ENCODE data around the gene CEP112.

Gene CEP112

DNA sequence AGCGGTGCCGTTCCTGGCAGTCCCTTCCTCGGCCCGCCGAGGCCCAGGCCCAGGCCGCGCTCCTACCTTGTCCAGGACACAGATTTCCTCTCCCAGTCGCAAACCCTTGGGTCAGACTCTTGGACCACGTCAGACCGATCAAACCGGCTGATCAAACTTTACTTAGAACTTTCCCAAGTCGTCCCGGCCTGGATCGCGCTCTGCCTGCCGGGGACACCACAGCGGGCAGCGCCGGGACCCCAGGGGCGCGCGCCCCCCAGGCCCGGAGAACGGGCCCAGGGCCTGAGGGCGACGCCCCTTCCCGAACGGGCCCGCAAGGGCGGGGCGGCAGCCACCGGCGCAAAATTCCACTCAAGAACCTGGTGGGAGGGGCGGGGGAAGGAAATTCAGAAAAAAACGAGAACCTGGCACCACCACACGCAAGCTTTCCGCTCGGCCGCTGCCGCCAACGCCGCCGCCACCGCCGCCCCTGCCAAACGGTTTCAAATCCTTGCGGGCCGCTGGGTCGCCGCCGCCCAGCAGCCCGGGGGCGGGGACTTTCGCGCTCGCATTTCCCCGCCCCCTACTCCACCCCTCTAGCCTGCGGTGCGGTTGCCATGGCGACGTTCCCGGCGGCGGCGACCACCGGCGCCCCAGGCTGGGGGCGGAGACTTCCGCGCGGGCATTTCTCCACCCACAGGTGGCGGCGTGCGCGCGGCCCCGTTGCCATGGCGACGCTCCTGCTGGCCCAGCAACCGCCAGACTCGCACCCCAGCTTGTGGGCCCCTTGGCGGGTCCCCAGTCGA, at the start of gene CEP112:
CEP112 (minus strand) TSS at position 541 of the 785 bp plus-strand sequence.
- intact Hi-C loops (cut with DNase I), result no loop called here
- peak; percentile 35 to 94 (median 62) for DNase-seq

DNA sequence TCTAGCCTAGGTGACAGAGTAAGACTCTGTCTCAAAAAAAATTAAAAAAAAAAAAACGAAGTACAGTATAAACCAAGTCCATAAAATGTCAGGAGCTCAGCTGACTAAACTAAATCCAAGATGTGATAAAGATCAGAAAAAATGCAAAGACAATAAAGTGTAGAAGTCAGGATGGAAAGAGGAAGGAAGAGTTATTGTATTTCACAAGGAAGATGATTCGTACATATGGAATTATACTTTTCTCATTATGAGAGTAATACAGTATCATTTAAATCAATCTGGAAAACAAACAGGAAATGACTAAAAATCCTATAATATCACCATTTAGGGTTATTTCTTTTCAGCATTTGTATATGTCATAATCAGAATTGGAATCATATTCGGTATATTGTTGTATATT, 48.7 kb upstream of the CEP112 start:
- no peak for DNase-seq
- intact Hi-C loops (cut with DNase I), result no loop called here

DNA sequence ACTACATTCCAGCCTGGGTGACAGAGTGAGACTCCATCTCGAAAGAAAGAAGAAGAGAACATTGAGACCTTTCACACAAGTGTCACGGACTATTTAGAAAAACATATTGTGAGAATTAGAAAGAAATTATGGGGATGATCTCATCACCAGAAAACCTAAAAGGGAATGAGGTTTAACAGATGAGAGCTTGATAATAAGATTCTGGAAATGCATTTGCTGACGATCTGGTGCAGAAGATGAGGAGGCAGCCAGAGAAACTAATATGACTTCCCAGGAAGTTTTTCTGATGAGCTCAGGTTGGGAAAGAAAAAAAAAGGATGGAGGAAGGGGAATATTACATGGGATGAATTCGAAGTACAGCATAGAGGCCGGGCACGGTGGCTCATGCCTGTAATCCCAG, 48.1 kb upstream of the CEP112 start:
- intact Hi-C loops (cut with DNase I), result no loop called here

DNA sequence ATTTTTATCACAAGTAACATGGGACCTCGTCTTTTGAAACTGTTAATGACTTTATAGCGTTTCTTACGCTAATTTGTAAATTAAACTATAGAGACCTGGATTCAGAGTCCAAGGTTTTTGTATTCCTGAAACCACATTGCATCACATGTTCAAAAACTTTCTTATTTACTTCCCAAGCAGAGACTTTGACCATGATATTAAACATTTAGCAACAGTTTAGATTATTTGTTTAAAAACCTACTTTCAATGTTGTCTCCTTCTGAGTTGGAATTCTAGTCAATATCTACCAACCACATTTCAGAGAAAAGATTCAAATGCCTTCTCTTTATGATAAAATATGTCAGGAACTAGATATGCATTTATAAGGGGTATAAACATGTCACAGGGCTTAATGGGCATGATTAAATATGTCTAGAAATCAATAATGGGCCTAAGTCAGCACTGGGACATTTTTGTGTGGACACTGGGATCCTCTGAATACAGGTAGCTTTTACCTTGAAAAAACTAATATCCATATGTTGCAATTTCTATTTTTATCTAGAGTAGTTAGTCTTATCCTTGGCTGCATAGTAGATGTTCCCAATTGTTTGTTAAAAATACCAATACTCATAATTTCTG, 43.6 kb upstream of the CEP112 start:
- DNase-seq, result no peak
- intact Hi-C loops (cut with DNase I), result no loop called here

More for the DNA sequence above, 48.1 kb upstream of the CEP112 start:
- DNase-seq, result no peak

DNA sequence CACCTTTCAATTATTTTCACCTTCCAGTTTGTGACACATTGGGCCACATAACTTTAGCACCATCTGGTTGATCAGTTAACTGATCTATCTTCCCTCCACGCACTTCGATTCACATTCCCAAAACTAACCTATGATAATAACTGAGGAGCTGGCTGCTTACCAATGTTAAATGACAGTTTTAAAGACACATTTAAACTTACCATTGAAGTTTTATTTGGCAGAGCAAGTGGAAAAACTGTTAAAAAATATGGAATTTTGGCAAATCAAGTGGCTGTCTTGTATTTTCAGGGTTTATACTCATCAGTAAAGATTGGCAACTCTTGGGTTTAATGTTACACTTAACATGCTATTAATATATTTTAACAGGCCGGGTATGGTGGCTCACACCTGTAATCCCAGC, 42.7 kb upstream of the CEP112 start:
- no peak for DNase-seq
- intact Hi-C loops (cut with DNase I), result no loop called here

DNA sequence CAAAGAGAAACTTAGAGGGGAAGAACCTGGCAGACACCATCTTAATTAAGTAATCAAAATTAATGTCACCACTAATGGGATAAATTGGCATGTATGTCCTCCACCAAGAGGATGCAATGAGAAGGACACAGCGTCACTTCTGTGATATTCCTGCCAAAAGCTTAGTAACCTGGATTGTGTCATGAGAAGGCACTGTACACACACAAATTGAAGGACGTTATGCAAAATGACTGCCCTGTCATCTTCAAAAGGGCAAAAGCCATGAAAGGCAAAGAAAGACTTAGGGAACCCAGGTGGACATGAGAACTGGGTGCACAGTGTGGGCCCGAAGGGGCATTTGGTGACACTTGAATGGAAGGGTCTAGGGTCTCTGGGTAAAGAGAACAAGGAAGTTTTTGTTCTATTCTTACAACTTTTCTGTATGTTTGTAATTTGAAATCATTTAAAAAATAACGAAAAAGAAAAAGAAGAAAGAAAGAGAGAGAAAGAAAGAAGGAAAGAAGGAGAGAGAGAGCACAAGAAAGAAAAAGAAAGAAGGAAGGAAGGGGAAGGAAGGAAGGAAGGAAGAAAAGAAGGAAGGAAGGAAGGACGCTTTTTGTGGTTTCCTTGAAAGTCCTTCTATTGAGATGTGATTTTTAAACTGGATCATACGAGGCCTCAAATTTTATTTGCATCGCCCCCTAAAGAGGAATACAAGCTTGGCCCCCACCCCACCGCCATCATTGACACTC, 41.3 kb upstream of the CEP112 start:
- no peak for DNase-seq
- intact Hi-C loops (cut with DNase I), result no loop called here

DNA sequence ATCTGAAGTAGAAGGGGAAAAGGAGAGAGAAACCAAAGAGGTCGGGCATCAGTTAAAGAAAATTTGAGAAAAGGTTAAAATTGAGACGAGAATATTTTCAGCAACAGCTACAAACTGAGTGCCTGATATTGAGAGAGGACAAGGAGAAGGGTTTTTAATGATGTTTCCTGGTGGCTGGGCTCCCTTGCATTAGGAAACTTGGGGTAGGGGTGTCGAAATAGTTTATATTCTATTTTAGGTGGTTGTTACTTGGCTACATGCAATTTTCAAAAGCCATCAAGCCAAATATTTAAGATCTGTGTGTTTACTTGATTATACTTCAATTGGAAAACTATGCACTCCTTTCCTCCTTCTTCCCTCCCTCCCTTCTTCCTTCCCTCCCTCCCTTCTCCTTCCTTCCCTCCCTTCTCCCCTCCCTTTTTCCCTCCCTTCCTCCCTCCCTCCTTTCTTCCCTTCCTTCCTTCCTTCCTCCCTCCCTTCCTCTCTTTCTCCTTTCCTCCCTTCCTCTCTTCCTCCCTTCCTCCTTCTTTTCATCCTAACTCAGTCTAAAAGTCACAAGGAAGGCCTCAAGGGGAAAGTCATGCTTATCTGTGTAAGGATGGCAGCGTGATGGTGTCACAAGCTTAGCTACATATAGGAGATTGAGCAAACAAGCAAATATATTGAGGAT, 39.1 kb upstream of the CEP112 start:
- intact Hi-C loops (cut with DNase I), result no loop called here
- DNase-seq, result no peak

DNA sequence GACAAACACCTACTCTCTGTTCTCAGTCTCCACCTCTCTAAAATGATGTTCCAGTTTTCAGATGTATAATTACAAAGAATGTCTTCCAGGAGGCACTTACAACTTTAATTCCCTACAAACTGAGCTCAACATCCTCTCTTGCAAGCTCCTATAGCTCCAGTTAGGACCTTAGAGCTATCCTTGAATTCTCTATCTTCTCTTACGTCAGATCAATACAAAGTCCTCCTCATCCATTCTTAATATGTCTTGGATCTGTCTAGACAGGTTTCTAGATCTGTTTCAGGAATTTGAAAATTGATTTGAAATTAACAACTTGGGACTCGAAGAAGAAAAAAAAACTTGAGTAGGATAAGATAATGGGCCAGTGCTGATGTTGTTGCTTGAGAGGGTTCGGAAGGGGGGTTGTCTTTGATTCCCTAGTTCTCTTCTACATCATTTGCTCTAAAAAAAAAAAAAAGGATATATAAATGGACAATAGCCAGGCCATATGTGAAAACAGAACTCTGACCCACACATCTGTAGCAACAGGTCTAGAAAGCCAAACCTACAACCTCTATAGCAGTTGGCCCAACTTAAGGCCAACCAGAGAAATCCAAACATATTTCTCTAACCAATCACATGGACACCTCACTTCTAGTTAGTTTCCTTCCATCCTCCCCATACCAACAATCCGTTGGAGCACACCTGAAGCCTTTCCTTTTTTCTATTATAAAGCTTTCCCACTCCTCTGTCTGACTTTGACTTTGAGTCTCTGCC, 38.0 kb upstream of the CEP112 start:
- DNase-seq, result no peak
- intact Hi-C loops (cut with DNase I), result no loop called here

DNA sequence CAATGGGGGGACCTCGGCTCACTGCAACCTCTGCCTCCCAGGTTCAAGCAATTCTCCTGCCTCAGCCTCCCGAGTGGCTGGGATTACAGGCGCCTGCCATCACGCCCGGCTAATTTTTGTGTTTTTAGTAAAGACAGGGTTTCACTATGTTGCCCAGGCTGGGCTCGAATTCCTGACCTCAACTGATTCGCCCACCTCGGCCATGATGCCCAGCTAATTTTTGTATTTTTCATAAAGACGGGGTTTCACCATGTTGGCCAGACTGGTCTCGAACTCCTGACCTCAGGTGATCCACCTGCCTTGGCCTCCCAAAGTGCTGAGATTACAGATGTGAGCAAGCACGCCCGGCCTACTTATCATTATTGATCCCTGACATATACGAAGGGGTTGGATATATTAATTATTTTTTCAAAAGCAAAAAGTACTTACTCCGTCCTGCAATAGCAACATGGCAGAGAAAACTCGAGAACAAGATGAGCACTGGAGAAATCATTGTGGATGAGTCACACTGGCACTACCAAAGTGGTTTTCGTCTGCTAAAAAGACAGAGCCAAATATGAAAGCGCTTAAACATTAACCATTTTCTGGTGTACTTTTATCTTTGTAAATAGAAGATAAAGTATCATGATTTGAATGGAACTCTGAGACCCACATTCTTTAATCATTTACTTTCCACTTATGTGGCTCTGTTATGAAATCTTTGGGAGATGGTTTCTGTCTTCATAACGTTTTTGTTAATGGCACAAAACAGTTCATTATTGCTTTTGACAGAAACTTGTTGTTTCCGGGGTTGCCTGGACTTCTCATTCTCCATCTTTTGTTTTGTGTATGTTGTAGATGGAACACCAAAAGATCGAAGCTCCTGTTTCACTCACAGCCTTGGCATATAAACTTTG, 37.2 kb upstream of the CEP112 start, which contains the start of gene APOH:
APOH (minus strand) TSS at position 529 of the 896 bp plus-strand sequence; CDS start at position 493, 36 bp downstream.
- DNase-seq, result no peak
- intact Hi-C loops (cut with DNase I), result no loop called here

DNA sequence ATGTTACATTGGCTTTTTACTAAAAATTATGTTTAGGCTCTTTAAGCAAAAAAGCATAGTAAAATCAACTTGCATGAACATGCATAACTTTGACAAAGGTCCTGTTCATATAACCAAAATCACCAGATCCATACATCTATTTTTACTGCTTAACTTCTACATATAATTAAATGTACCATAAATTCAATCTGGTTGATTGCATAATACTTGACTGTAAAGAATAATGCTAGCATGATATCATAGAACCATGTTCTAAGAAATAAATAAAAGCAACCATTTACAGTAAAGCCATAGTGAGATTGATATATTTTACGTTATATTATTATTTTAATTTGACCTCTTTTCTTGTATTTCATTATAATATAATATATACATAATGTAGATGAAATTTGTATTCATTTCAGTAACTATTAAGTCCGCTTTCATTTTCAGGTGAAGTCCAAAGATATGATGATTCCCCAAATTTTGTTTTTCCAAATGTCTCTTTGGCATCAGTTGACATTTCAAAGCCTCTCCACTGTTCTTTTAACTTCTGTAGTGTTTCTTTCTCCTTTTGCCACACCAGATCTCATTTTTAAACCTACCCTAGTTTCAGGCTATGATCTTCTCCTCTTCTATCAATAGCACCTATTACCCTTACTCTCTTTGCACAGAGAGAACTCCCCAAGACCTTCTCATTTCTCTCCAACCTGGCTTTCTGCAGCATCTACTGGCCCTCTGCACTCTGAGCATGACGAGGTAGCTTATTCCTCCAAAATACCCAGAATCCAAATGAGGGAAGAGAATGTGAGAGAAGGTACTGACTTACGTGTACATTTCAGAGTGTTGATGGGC, 35.5 kb upstream of the CEP112 start:
- intact Hi-C loops (cut with DNase I), result no loop called here
- no peak for DNase-seq

DNA sequence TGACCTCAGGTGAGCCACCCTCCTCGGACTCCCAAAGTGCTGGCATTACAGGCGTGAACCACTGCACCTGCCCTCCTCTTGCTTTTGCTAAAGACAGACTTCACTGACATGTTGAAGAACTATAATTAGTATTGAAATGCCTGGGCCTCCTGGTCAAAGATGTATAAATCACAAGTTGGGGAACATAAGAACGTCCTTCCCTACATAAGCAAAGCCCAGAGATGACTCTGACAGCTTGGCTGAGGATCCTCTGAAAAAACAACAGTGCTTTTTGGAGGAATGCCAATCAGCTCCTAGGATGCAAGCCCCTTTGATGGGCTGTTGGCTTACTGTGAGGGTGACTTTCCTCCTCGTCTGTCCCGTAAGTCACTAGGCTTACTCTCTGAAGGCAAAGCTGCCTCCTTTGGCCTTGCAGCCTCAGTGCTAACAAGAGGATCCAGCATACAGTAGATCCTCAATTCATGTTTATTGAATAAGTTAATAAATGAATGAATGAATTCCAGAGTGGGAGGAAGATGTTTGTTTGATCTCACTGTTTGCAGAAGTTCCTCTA, 30.9 kb upstream of the CEP112 start:
- intact Hi-C loops (cut with DNase I), result no loop called here

DNA sequence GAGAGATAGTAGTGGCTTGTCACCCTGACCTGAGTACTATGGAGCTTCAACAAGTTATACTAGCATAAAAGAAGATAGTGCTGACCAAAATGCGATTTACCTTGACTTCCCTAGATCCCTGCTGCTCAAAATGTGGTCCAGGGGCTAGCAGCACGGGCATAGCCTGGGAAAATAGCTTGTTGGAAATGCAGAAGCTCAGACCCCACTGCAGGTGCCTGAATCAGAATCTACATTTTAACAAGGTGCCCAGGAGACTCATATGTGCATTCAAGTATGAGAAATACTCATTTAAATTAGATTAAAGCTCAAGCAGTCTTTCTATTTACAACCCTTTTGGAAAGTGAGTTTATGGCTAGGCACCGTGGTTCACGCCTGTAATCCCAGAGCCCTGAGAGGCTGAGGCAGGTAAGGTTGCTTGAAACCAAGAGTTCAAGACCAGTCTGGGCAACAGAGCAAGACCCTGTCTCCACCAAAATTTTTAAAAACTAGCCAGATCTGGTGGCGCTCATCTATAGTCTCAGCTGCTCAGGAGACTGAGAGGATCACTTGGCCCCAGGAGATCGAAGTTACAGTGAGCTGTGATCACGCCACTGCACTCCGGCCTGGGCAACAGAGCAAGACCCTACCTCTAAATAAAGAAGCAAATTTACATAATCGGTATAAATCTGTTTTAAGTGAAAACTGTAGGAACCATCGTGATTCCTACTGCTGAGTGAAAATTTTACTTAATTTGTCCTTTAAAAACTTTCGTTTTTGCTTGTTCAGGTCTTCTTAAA, 30.0 kb upstream of the CEP112 start:
- intact Hi-C loops (cut with DNase I), result no loop called here
- no peak for DNase-seq

More for the DNA sequence above, 30.9 kb upstream of the CEP112 start:
- DNase-seq, result no peak

DNA sequence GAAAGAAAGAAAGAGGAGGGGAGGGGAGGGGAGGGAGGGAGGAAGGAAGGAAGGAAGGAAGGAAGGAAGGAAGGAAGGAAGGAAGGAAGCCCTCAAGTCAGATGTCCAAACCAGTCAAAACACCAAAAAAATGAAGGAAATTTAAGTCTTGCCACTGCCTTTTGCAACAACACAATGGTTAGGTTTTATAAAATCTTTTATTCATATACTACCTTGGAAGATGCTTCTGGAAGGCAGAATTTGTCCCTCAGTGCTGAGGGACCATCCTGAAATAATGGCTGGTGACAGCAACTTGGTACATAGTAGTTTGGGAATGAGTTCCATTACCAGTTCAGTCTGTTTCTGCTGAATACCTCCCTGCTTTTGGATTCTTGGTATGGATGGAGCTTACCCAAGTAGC, 29.4 kb upstream of the CEP112 start:
- intact Hi-C loops (cut with DNase I), result no loop called here
- no peak for DNase-seq

DNA sequence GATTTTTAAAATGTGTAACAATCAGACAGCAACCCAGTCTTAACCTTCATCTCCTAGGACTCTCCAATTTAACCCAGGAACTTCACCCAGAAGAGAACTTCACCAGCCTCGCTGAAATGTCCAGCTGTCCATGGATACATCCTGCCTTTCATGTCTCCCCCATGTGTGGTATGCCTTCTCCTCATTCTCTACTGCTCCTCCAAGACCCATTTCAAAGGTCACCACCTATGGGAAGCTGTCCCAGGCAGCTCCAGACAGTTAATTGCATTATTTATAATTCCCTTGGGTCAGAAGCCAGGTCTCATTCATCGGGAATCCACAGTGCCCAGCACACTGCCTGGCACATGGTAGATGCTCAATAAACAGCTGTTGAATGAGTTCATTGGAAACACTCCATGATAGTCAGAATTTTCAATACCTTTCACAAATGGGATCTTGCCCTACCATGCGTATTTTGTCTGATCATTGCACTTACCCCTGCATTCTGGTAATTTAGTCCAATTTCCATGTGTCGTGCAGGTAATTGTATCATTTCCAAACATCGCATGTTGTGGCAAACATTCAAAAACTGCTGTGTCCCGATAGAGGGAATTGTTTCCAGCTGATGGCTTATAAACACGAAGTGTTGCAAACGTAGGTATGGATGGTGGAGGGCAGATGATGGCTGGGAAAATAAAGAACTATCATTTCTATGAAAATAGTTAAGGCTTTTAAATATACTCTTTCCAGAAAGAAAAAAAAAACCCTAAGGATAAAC, 28.3 kb upstream of the CEP112 start:
- intact Hi-C loops (cut with DNase I), result no loop called here
- no peak for DNase-seq

DNA sequence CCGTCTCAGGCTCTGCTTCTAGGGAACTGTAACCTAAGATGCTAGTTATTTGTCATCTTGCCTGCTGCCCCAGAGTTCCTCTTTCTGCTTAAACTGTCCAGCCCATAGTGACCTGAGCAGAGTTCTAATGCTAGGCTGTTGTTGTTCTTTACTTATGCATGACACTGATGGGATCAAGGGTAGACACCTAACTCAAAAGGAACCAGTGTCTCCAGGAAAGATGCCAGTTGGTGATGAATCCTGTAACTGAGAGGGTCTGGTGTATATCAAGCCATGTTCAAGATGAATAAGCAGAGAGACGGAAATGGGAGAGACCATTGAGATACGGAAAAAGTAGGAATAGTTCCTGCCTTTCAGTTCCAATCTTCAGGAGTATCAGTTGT, 23.6 kb upstream of the CEP112 start:
- no peak for DNase-seq
- intact Hi-C loops (cut with DNase I), result no loop called here

DNA sequence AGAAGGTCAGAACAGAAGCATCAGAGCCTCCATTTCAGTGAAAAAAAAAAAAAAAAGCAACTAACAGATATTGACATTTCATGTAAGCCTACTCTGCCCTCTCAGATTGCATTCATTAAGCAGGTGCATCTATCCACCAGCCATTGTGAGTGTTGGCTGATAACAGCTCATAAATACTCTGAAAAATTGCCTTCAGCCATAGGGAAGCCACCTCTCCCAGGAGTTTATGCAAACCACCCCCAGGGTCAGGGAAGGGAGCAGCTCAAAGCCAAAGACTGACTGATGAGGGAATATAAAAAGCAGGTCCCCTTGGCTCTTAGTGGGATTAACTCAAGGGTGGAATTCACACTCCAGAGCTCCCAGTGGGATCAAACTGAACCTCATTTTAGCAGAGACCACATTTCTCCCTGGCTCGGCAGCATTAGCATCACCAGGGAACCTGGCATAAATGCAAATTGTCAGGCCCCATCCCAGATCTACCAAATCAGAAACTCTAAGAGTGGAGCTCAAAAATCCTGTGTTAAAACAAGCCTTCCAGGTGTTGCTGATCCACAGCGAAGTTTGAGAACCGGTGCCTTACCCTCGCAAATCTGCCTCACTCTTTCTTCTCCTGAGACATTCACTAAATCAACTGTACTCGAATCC, 23.1 kb upstream of the CEP112 start:
- DNase-seq, result no peak
- intact Hi-C loops (cut with DNase I), result no loop called here

Data from posterior cingulate gyrus (tissue), 11 donors.